ENCODE measurements around the gene RBM4B. TPM values are rescaled to one million over a fixed set of nuclear protein-coding genes. Genes with fewer than 3 reads are reported as not detected.

RBM4B gene
- total and polyA plus RNA-seq, 2 of the 4 experiments (the other 2 are of a cell fraction): 23.1 to 26.7 TPM

GRCh38 chr11:66646828-66647227, 30.9 kb downstream of the RBM4B start:
- H3K4me1 ChIP-seq (ENCODE audit: control insufficient read depth, insufficient read depth, low read length): peaks cover 9% of the 10 kb centered on the region
- peaks cover 18% of the 10 kb centered on the region for H3K9me1 ChIP-seq (ENCODE audit: insufficient read depth, low read length)
- H3K36me3 ChIP-seq (ENCODE audit: control insufficient read depth, insufficient read depth, low read length): peaks cover 60% of the 10 kb centered on the region
- H2BK120ac ChIP-seq (ENCODE audit: low read depth, low read length): no peak overlapping the region
- H3K9me3 ChIP-seq (ENCODE audit: control insufficient read depth, insufficient read depth, low read length): no peaks in the 10 kb centered on the region
- CTCF ChIA-PET: no interaction called here
- H3K56ac ChIP-seq (ENCODE audit: extremely low read depth, insufficient read depth, low read length): no peak overlapping the region
- H3K27ac ChIP-seq (ENCODE audit: insufficient read depth, low read length): no peak overlapping the region
- BruUV-seq (replicated peaks): no TSS peak
- H2AK5ac ChIP-seq (ENCODE audit: low read depth, low read length): no peak overlapping the region
- no peak overlapping the region for H4K5ac ChIP-seq (ENCODE audit: low read depth, low read length)
- H3K79me1 ChIP-seq (ENCODE audit: low read depth in 1 of 2, low read length in 2 of 2): peaks cover 42 to 84% of the 10 kb centered on the region in 2 experiments
- no peak overlapping the region for H3K23ac ChIP-seq (ENCODE audit: low read depth, low read length)
- no peak overlapping the region for H2BK15ac ChIP-seq (ENCODE audit: low read depth, low read length)
- intact Hi-C loops (cut with micrococcal nuclease): no loop called here
- TF ChIP-seq SMC3 (IDR thresholded peaks at IDR 0.05; ENCODE audit: low read depth, low read length) (no peak), MXI1 (IDR thresholded peaks at IDR 0.05; ENCODE audit: borderline replicate concordance, low read depth, low read length) (no peak), RCOR1 (IDR thresholded peaks at IDR 0.05; ENCODE audit: insufficient replicate concordance, low read length) (no peak), POLR2A (IDR thresholded peaks at IDR 0.05; ENCODE audit: low read depth, low read length) (no peak), CEBPB (IDR thresholded peaks at IDR 0.05; ENCODE audit: low read depth, low read length) (no peak), CHD1 (IDR thresholded peaks at IDR 0.05; ENCODE audit: low read depth, low read length) (no peak), RAD21 (IDR thresholded peaks at IDR 0.05; ENCODE audit: low read length) (no peak), FOS (IDR thresholded peaks at IDR 0.05; ENCODE audit: low read depth, low read length) (no peak), BHLHE40 (IDR thresholded peaks at IDR 0.05; ENCODE audit: low read depth, low read length) (no peak), RFX5 (IDR thresholded peaks at IDR 0.05; ENCODE audit: low read depth, low read length) (no peak), ELK1 (IDR thresholded peaks at IDR 0.05; ENCODE audit: borderline replicate concordance, low read depth, low read length) (no peak), NFE2L2 (IDR thresholded peaks at IDR 0.05; ENCODE audit: low read depth, low read length) (no peak), USF2 (IDR thresholded peaks at IDR 0.05; ENCODE audit: low read depth, low read length) (no peak), MAFK (IDR thresholded peaks at IDR 0.05; ENCODE audit: low read depth, low read length) (no peak), MAZ (IDR thresholded peaks at IDR 0.05; ENCODE audit: borderline replicate concordance, low read depth, low read length) (no peak)
- TF ChIP-seq, protein P1, sequence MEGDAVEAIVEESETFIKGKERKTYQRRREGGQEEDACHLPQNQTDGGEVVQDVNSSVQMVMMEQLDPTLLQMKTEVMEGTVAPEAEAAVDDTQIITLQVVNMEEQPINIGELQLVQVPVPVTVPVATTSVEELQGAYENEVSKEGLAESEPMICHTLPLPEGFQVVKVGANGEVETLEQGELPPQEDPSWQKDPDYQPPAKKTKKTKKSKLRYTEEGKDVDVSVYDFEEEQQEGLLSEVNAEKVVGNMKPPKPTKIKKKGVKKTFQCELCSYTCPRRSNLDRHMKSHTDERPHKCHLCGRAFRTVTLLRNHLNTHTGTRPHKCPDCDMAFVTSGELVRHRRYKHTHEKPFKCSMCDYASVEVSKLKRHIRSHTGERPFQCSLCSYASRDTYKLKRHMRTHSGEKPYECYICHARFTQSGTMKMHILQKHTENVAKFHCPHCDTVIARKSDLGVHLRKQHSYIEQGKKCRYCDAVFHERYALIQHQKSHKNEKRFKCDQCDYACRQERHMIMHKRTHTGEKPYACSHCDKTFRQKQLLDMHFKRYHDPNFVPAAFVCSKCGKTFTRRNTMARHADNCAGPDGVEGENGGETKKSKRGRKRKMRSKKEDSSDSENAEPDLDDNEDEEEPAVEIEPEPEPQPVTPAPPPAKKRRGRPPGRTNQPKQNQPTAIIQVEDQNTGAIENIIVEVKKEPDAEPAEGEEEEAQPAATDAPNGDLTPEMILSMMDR (conservative IDR thresholded peaks at IDR 0.05; ENCODE audit: low read depth, low read length): no peak
- no peak overlapping the region for H2BK5ac ChIP-seq (ENCODE audit: low read depth, low read length, poor library complexity, severe bottlenecking)
- in situ Hi-C loops (cut with MboI; ENCODE audit: low sequenced_read_pairs): no loop called here
- no peak overlapping the region for H2AFZ ChIP-seq (replicated peaks; ENCODE audit: low read length, poor library complexity)
- DNase-seq (no peak), ATAC-seq (ENCODE audit: low read depth) (no peak)
- no peak overlapping the region for H2BK20ac ChIP-seq (ENCODE audit: low read depth, low read length)
- H4K91ac ChIP-seq (ENCODE audit: insufficient read depth, low read depth, low read length): no peak overlapping the region
- H3K18ac ChIP-seq (ENCODE audit: low read depth, low read length): no peak overlapping the region
- WGBS, 2 experiments (ENCODE audit: extremely low coverage in 2 of 2, insufficient read length in 1 of 2): no CpG with 5 or more reads among the region's 4 CpGs
- H3K9ac ChIP-seq (ENCODE audit: low read depth, low read length): no peak overlapping the region
- H3K4me3 ChIP-seq (ENCODE audit: insufficient read depth, low read depth, low read length): no peak overlapping the region
- no peak overlapping the region for H3K14ac ChIP-seq (replicated peaks; ENCODE audit: low read depth, low read length)
- no peak overlapping the region for H4K8ac ChIP-seq (ENCODE audit: low read depth in 2 of 2, low read length in 2 of 2)
- H3K4me2 ChIP-seq (ENCODE audit: low read depth, low read length): no peak overlapping the region
- no peak overlapping the region for H3K4ac ChIP-seq (ENCODE audit: low read depth, low read length)
- POLR2A ChIA-PET (ENCODE audit: unreplicated experiment): no interaction called here
- no peaks in the 10 kb centered on the region for H3K27me3 ChIP-seq (ENCODE audit: control insufficient read depth, insufficient read depth, low read length)
- H4K20me1 ChIP-seq (ENCODE audit: insufficient read depth, low read length): peaks cover 90% of the 10 kb centered on the region
- H2AK9ac ChIP-seq (replicated peaks; ENCODE audit: low read depth, low read length, poor library complexity): no peak overlapping the region
- dilution Hi-C loops (cut with HindIII; ENCODE audit: low sequenced_read_pairs, unreplicated experiment): no loop called here
